Liver (tissue), 3 donors: ENCODE data around the gene MAP3K4.

Experiments
- GABPA ChIP-seq, 2 donors: IDR thresholded peaks in 1 of 2; conservative IDR thresholded peaks in 1 of 2; 2 replicates each; pipeline ENCODE4 v1.6.1; 2016; ENCODE audit warnings: antibody characterized with exemption in 2 of 2, mild to moderate bottlenecking in 1 of 2, moderate library complexity in 1 of 2
- HNF4G ChIP-seq: IDR thresholded peaks from 2 replicates; pipeline ENCODE4 v1.6.1; 2016; ENCODE audit warnings: antibody characterized with exemption
- JUND ChIP-seq, 2 donors: IDR thresholded peaks; 2 replicates each; pipeline ENCODE4 v1.6.1; 2016; ENCODE audit warnings: antibody characterized with exemption in 2 of 2
- MAX ChIP-seq: IDR thresholded peaks from 2 replicates; pipeline ENCODE4 v1.6.1; 2016; ENCODE audit warnings: antibody characterized with exemption
- RAD21 ChIP-seq, 2 donors: IDR thresholded peaks; 2 replicates each; pipeline ENCODE4 v1.6.1; 2016; ENCODE audit warnings: antibody characterized with exemption in 2 of 2, mild to moderate bottlenecking in 2 of 2
- REST ChIP-seq: IDR thresholded peaks from 2 replicates; pipeline ENCODE4 v1.6.1; 2016; ENCODE audit warnings: antibody characterized with exemption, mild to moderate bottlenecking
- RXRA ChIP-seq, 2 donors: IDR thresholded peaks; 2 replicates each; pipeline ENCODE4 v1.6.1; 2017 to 2018; ENCODE audit warnings: antibody characterized with exemption in 2 of 2, mild to moderate bottlenecking in 1 of 2
- SP1 ChIP-seq: IDR thresholded peaks from 2 replicates; pipeline ENCODE4 v1.6.1; 2018; ENCODE audit warnings: antibody characterized with exemption, mild to moderate bottlenecking
- TAF1 ChIP-seq: conservative IDR thresholded peaks from 2 replicates; pipeline ENCODE4 v1.6.1; 2016; ENCODE audit warnings: antibody characterized with exemption, mild to moderate bottlenecking
- YY1 ChIP-seq: IDR thresholded peaks from 2 replicates; pipeline ENCODE4 v1.6.1; 2016; ENCODE audit warnings: antibody characterized with exemption, mild to moderate bottlenecking
- TF ChIP-seq, protein P1 (sequence below): fragments of 150-350 bp; IDR thresholded peaks from 2 replicates; pipeline ENCODE4 v1.5.1; 2017; ENCODE audit warnings: improper control_type of control experiment, low read depth, low read length; ENCODE audit not compliant: missing input control
- TF ChIP-seq, protein P2 (sequence below): IDR thresholded peaks from 2 replicates; pipeline ENCODE4 v1.6.1; 2016; ENCODE audit warnings: antibody characterized with exemption
- TF ChIP-seq, protein P3 (sequence below): IDR thresholded peaks from 2 replicates; pipeline ENCODE4 v1.6.1; 2016; ENCODE audit warnings: antibody characterized with exemption
- donor health status: healthy.
- donor health status: healthy.

DNA sequence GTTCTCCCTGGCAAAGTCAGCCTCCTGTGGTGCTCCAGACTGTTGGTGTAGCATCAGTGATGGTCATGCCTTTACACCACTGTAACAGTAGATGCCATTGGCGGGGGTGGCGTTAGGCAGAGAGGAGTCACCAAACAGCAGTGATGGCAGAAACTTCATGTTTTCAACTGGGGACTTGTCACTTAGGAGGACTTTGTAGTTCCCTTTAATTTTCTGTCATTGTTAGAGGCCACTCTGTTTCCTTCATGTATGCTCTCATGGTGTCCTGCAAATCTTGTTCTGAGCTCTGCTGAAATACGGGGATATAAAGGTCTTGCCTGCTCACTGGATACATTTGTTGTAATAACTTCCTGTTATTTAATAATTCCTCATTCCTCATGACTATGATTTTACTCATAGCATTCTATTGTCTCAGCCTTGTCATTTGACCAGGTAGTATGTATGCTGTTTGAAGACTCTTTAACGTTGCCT, 4.6 kb downstream of the MAP3K4 start:
- TF ChIP-seq RAD21 (IDR thresholded peaks at IDR 0.05) (no peak), TAF1 (no peak), MAX (no peak), GABPA (IDR thresholded peaks at IDR 0.05 in 1 of 2, conservative IDR thresholded peaks at IDR 0.05 in 1 of 2) (no peak), REST (no peak), SP1 (no peak), RXRA (IDR thresholded peaks at IDR 0.05) (no peak), YY1 (no peak), JUND (IDR thresholded peaks at IDR 0.05) (no peak), HNF4G (no peak)
- TF ChIP-seq, protein P1, sequence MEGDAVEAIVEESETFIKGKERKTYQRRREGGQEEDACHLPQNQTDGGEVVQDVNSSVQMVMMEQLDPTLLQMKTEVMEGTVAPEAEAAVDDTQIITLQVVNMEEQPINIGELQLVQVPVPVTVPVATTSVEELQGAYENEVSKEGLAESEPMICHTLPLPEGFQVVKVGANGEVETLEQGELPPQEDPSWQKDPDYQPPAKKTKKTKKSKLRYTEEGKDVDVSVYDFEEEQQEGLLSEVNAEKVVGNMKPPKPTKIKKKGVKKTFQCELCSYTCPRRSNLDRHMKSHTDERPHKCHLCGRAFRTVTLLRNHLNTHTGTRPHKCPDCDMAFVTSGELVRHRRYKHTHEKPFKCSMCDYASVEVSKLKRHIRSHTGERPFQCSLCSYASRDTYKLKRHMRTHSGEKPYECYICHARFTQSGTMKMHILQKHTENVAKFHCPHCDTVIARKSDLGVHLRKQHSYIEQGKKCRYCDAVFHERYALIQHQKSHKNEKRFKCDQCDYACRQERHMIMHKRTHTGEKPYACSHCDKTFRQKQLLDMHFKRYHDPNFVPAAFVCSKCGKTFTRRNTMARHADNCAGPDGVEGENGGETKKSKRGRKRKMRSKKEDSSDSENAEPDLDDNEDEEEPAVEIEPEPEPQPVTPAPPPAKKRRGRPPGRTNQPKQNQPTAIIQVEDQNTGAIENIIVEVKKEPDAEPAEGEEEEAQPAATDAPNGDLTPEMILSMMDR: no peak
- TF ChIP-seq, protein P2, sequence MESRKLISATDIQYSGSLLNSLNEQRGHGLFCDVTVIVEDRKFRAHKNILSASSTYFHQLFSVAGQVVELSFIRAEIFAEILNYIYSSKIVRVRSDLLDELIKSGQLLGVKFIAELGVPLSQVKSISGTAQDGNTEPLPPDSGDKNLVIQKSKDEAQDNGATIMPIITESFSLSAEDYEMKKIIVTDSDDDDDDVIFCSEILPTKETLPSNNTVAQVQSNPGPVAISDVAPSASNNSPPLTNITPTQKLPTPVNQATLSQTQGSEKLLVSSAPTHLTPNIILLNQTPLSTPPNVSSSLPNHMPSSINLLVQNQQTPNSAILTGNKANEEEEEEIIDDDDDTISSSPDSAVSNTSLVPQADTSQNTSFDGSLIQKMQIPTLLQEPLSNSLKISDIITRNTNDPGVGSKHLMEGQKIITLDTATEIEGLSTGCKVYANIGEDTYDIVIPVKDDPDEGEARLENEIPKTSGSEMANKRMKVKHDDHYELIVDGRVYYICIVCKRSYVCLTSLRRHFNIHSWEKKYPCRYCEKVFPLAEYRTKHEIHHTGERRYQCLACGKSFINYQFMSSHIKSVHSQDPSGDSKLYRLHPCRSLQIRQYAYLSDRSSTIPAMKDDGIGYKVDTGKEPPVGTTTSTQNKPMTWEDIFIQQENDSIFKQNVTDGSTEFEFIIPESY: no peak
- TF ChIP-seq, protein P3, sequence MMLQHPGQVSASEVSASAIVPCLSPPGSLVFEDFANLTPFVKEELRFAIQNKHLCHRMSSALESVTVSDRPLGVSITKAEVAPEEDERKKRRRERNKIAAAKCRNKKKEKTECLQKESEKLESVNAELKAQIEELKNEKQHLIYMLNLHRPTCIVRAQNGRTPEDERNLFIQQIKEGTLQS: no peak
